Endodermal cell (in vitro differentiated cells): ENCODE data around the gene SPAG16. TPM values are rescaled to one million over a fixed set of nuclear protein-coding genes. Genes with fewer than 3 reads are reported as not detected.

Experiments
- DNase-seq: peaks from one replicate; pipeline ENCODE4 v3.0.0-alpha.2; 2017
- H3K27ac ChIP-seq: 2 replicates; pipeline ENCODE4 v1.5.1; 2013; ENCODE audit warnings: mild to moderate bottlenecking, low read depth, low read length, moderate library complexity
- H3K27me3 ChIP-seq: 2 replicates; pipeline ENCODE4 v1.6.1; 2013; ENCODE audit warnings: mild to moderate bottlenecking, low read length, moderate library complexity; ENCODE audit not compliant: insufficient read depth, control insufficient read depth, poor library complexity, severe bottlenecking
- H3K36me3 ChIP-seq: 2 replicates; pipeline ENCODE4 v1.7.0; 2013; ENCODE audit warnings: mild to moderate bottlenecking, low read length, moderate library complexity; ENCODE audit not compliant: control insufficient read depth, insufficient read depth
- H3K4me1 ChIP-seq: one replicate; pipeline ENCODE4 v1.7.0; 2013; ENCODE audit warnings: low read length; ENCODE audit not compliant: control insufficient read depth, insufficient read depth
- H3K4me3 ChIP-seq: 2 replicates; pipeline ENCODE4 v1.5.1; 2013; ENCODE audit warnings: mild to moderate bottlenecking, low read length, moderate library complexity
- H3K9ac ChIP-seq: 2 replicates; pipeline ENCODE4 v1.6.1; 2013; ENCODE audit warnings: mild to moderate bottlenecking, low read length, moderate library complexity; ENCODE audit not compliant: poor library complexity, severe bottlenecking; ENCODE audit errors: extremely low read depth
- H3K9me3 ChIP-seq: 2 replicates; pipeline ENCODE4 v1.6.1; 2013; ENCODE audit warnings: mild to moderate bottlenecking, low read length, moderate library complexity; ENCODE audit not compliant: control insufficient read depth
- H3K27ac Mint-ChIP-seq: 2 replicates; pipeline ENCODE4 v1.8.0; 2020; ENCODE audit warnings: mixed read lengths
- H3K27me3 Mint-ChIP-seq: 2 replicates; pipeline ENCODE4 v1.8.0; 2021; ENCODE audit warnings: mild to moderate bottlenecking, mixed read lengths; ENCODE audit not compliant: insufficient read depth
- H3K36me3 Mint-ChIP-seq: 2 replicates; pipeline ENCODE4 v1.8.0; 2020; ENCODE audit warnings: low read depth, mixed read lengths
- H3K4me1 Mint-ChIP-seq: 2 replicates; pipeline ENCODE4 v1.8.0; 2020; ENCODE audit warnings: mixed read lengths
- H3K4me3 Mint-ChIP-seq: 2 replicates; pipeline ENCODE4 v1.8.0; 2020; ENCODE audit warnings: mild to moderate bottlenecking, moderate library complexity, mixed read lengths
- H3K9me3 Mint-ChIP-seq: 2 replicates; pipeline ENCODE4 v1.8.0; 2020; ENCODE audit warnings: mild to moderate bottlenecking, mixed read lengths
- CTCF ChIP-seq: fragments of 200-600 bp; sonication (generic); conservative IDR thresholded peaks from 2 replicates; pipeline ENCODE4 v1.5.0; 2021; ENCODE audit warnings: antibody characterized with exemption, mild to moderate bottlenecking
- WGBS, 2 experiments: methylation state at CpG; one replicate each; pipeline versions ENCODE4 v1.1.5 to v1.1.7; 2013; ENCODE audit warnings: missing lambda C conversion rate in 2 of 2, mixed read lengths in 1 of 2; ENCODE audit not compliant: insufficient coverage in 1 of 2, insufficient read length in 1 of 2; 5-methylcytosine and 5-hydroxymethylcytosine counted together
- total RNA-seq, 2 donors: library from RNA; stranded (reverse); fragmentation: NEBNext Ultra II Directional in 1 of 2; extraction: Animal tissue kit (Norgen Biotek cat#: 25700) in 1 of 2; gene quantifications; 2 replicates in 1 of 2; 3 replicates in 1 of 2; pipeline ENCODE4 v1.2.1, GENCODE V29; 2021

Gene SPAG16
- total RNA-seq, 2 donors from 2014 or later = 27.8 to 38.2 TPM

- Mint-ChIP-seq H3K4me3 (no peak overlapping the region), H3K9me3 (peaks cover 3% of the 10 kb centered on the region), H3K4me1 (peaks cover 5% of the 10 kb centered on the region), H3K36me3 (no peaks in the 10 kb centered on the region), H3K27ac (no peak overlapping the region), H3K27me3 (peaks cover 4% of the 10 kb centered on the region)
- Histone ChIP-seq H3K27ac (no peak overlapping the region), H3K9ac (no peak overlapping the region), H3K36me3 (no peaks in the 10 kb centered on the region), H3K9me3 (no peaks in the 10 kb centered on the region), H3K4me1 (no peaks in the 10 kb centered on the region), H3K27me3 (no peaks in the 10 kb centered on the region), H3K4me3 (no peak overlapping the region)
- WGBS, 2 experiments = 97 to 100% methylated on average over 1 to 5 of the region's 5 CpGs
- no peak for DNase-seq
- TF ChIP-seq CTCF = no peak
Observed at GRCh38 chr2:214104967-214105366, 820.7 kb downstream of the SPAG16 start.

DNA sequence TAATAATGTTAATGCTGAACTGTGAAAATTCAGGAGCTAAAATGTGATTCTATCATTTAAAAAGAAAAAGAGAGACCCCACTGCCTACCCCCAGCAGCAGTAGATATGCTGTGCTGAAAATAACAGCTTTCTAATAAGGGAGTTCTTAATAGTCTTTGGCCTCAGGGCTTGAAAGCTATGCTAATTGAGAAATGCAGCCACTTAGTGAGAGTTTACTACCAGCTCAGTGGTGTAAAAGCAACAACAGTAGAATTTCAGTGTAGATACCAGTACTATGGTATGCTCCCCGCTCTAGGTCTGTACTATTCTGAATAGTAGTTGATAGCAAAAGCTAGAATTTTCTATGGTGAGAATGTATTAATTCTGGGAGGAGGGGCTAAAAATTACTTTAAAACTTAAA, 823.5 kb downstream of the SPAG16 start:
- H3K36me3 Mint-ChIP-seq = no peaks in the 10 kb centered on the region
- no peak for DNase-seq
- Histone ChIP-seq H3K27ac (no peak overlapping the region), H3K27me3 (no peaks in the 10 kb centered on the region), H3K9me3 (no peaks in the 10 kb centered on the region), H3K4me3 (no peak overlapping the region), H3K9ac (no peak overlapping the region), H3K36me3 (no peaks in the 10 kb centered on the region), H3K4me1 (no peaks in the 10 kb centered on the region)
- H3K27ac Mint-ChIP-seq = no peak overlapping the region
- no peak overlapping the region for H3K4me3 Mint-ChIP-seq
- TF ChIP-seq CTCF = no peak
- no peaks in the 10 kb centered on the region for H3K4me1 Mint-ChIP-seq
- WGBS, 2 experiments = 88 to 100% methylated on average over 1 of the region's 1 CpG
- H3K27me3 Mint-ChIP-seq = peaks cover 4% of the 10 kb centered on the region
- peaks cover 8% of the 10 kb centered on the region for H3K9me3 Mint-ChIP-seq

DNA sequence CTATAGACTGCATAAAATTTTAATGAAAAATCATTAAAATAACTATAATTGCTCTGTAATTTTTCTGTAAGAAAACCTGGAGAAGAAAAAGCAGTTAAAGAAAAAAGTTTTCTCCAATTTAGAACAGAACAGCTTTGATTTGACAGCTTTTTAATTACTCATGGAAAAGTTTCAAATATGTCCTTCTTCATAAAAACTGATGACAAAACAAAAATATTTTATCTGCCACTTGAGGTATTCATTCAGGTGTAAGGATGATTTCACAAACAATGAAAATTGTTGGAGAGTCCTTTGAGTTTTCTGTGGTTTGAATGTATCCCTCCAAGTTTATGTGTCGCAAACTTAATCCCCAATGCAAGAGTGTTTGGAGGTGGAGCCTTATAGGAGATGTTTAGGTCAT, 824.3 kb downstream of the SPAG16 start:
- Histone ChIP-seq H3K9ac (no peak overlapping the region), H3K4me1 (no peaks in the 10 kb centered on the region), H3K27ac (no peak overlapping the region), H3K9me3 (no peaks in the 10 kb centered on the region), H3K36me3 (no peaks in the 10 kb centered on the region), H3K4me3 (no peak overlapping the region), H3K27me3 (no peaks in the 10 kb centered on the region)
- no peak for TF ChIP-seq CTCF
- H3K27ac Mint-ChIP-seq = no peak overlapping the region
- peaks cover 8% of the 10 kb centered on the region for H3K9me3 Mint-ChIP-seq
- 89% methylated on average over 1 of the region's 1 CpG; no CpG with 5 or more reads in 1 of the 2 experiments for WGBS, 2 experiments
- H3K27me3 Mint-ChIP-seq = peaks cover 4% of the 10 kb centered on the region
- no peaks in the 10 kb centered on the region for H3K36me3 Mint-ChIP-seq
- no peaks in the 10 kb centered on the region for H3K4me1 Mint-ChIP-seq
- DNase-seq = no peak
- H3K4me3 Mint-ChIP-seq = no peak overlapping the region
